D721Med (cell line): ENCODE results near the gene NCKAP5.

Experiments
- DNase-seq: peaks from one replicate; pipeline ENCODE4 v3.0.0; 2011; ENCODE audit warnings: low spot score; ENCODE audit not compliant: insufficient read length
- FAIRE-seq: peaks from 2 replicates; lab custom pipeline; 2011; peaks lifted over from hg19 to GRCh38; lab: Jason Lieb, UNC
- CTCF ChIP-seq: IDR thresholded peaks from 2 replicates; pipeline ENCODE4 v1.5.1; 2012; ENCODE audit warnings: mild to moderate bottlenecking, control low read depth; ENCODE audit not compliant: insufficient read depth; ENCODE audit errors: missing control alignments

Gene NCKAP5

GRCh38 chr2:132958887-132959286 lies 609.4 kb downstream of the NCKAP5 start:
- no peak for FAIRE-seq
- TF ChIP-seq CTCF, result no peak
- DNase-seq, result no peak

DNA sequence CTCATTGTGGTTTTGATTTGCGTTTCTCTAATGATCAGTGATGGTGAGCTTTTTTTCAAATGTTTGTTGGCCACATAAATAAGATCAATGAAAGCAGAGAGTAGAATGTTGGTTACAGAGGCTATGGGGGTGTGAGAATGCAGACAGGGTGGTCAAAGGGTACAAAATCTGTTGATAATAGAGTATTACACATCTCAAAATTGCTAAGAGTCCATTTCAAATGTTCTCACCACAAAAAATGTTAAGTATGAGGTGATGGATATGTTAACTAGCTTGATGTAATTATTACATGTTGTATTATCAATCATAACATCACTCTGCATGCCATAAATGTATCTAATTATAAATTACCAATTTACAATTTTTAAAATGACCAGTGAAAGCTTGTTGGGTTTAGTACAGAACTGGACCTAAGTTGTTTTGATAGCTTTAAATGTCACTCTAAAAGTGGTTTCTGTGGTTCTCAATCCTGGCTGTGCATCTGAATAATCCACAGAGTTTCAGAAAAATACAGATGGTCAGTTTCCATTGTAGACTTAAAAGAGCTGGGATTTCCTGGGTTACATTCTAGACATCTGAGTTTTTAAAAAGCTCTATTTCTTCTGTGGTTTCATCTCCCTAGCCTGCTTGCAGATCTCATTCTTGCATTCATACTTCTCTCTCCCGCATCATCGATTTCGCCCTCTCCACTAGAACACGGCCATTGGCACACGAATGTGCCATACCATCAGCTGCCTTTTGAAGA lies 612.2 kb downstream of the NCKAP5 start:
- DNase-seq (no peak), FAIRE-seq (no peak)
- TF ChIP-seq CTCF, result no peak

DNA sequence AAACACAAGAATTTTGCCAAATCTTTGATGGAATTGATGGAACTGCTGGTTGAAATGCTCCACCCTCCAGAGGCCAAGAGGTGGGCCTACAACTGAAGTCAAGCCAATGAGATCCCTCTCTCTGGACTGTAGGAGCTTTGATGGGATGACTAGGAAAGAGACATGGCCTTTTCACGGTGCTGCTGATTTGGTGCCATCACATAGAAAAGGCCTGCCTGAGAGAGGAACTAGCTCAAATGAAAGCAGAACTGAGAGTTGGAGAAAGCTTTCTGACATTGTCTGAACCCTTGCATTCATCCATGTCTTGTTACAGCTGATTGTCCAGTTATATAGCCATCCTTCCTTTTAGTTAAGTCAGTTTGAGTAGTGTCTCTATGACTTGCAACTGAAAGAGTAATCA lies 614.5 kb downstream of the NCKAP5 start:
- DNase-seq, result no peak
- FAIRE-seq, result no peak
- no peak for TF ChIP-seq CTCF

- DNase-seq (no peak), FAIRE-seq (peak; percentile 46)
- TF ChIP-seq CTCF, result no peak
These were observed 617.1 kb downstream of the NCKAP5 start for GRCh38 chr2:132951008-132951714.

DNA sequence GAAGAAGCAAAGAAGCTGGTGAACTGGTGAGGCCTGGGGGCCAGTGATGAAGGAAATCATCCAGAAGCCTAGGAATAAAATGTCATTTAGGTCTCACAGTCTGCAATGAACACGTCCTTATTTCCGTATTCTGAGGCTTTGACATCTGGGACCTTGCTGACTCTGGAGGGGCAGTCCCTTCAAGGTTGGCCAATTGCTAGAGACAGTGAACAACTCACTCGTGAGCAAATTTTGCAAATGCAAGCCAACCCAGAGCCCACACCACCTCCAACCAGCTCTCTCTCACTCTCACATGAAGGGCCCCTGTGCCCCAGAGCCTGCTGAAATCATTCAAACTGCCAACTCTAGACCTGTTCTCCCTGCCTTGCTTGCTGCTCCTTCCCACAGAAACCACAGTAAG lies 619.2 kb downstream of the NCKAP5 start:
- FAIRE-seq (no peak), DNase-seq (no peak)
- TF ChIP-seq CTCF, result no peak

GRCh38 chr2:132948211-132948610 lies 620.1 kb downstream of the NCKAP5 start:
- no peak for TF ChIP-seq CTCF
- FAIRE-seq, result no peak

GRCh38 chr2:132943829-132944228 lies 624.4 kb downstream of the NCKAP5 start:
- no peak for TF ChIP-seq CTCF
- FAIRE-seq, result no peak
- no peak for DNase-seq

More at GRCh38 chr2:132948211-132948610, 620.1 kb downstream of the NCKAP5 start:
- no peak for DNase-seq
